Measurements from ENCODE around the gene ANKRD40.
"Not testable (repeated sequence)": the region's sequence is repeated elsewhere in the genome, so short reads cannot be mapped to it uniquely, and the experiment has no call there.

Gene ANKRD40

GRCh38 chr17:50686494-50687199 lies 21.1 kb downstream of the ANKRD40 start:
- ATAC-seq (replicated peaks) (no peak), DNase-seq (no peak)
- Mint-ChIP-seq H3K27me3 (peaks cover 13 to 15% of the 10 kb centered on the region in 2 donors), H3K27ac (no peak overlapping the region), H3K4me3 (no peak overlapping the region), H3K36me3 (peaks cover 0 to 3% of the 10 kb centered on the region in 2 donors), H3K9me3 (no peaks in the 10 kb centered on the region), H3K4me1 (no peaks in the 10 kb centered on the region)

GRCh38 chr17:50685691-50686493 lies 21.8 kb downstream of the ANKRD40 start:
- Mint-ChIP-seq H3K27me3 (peaks cover 20 to 22% of the 10 kb centered on the region in 2 donors), H3K4me1 (peaks cover 5% of the 10 kb centered on the region in 2 donors), H3K27ac (no peak overlapping the region), H3K4me3 (no peak overlapping the region), H3K9me3 (no peaks in the 10 kb centered on the region), H3K36me3 (peaks cover 0 to 3% of the 10 kb centered on the region in 2 donors)
- DNase-seq (no peak), ATAC-seq (replicated peaks) (no peak)

- Mint-ChIP-seq H3K4me3 (no peak overlapping the region), H3K4me1 (peaks cover 5% of the 10 kb centered on the region in 2 donors), H3K27me3 (peaks cover 26 to 27% of the 10 kb centered on the region in 2 donors), H3K27ac (no peak overlapping the region), H3K36me3 (peaks cover 0 to 3% of the 10 kb centered on the region in 2 donors), H3K9me3 (no peaks in the 10 kb centered on the region)
- DNase-seq (no peak), ATAC-seq (replicated peaks) (no peak)
Measured at GRCh38 chr17:50685334-50685665, 22.4 kb downstream of the ANKRD40 start.

GRCh38 chr17:50684612-50685333 lies 22.9 kb downstream of the ANKRD40 start:
- no peak for ATAC-seq (replicated peaks)
- Mint-ChIP-seq H3K4me1 (peaks cover 5% of the 10 kb centered on the region in 2 donors), H3K9me3 (no peaks in the 10 kb centered on the region), H3K27me3 (peaks cover 31 to 32% of the 10 kb centered on the region in 2 donors), H3K27ac (no peak overlapping the region), H3K36me3 (peaks cover 0 to 1% of the 10 kb centered on the region in 2 donors), H3K4me3 (no peak overlapping the region)
- DNase-seq = no peak

GRCh38 chr17:50684288-50684611 lies 23.5 kb downstream of the ANKRD40 start:
- H3K4me3 Mint-ChIP-seq = no peak overlapping the region

GRCh38 chr17:50683434-50684287 lies 24.1 kb downstream of the ANKRD40 start:
- H3K9me3 Mint-ChIP-seq = no peaks in the 10 kb centered on the region
- H3K4me3 Mint-ChIP-seq = no peak overlapping the region
- peaks cover 35 to 40% of the 10 kb centered on the region in 2 donors for H3K27me3 Mint-ChIP-seq
- peaks cover 5% of the 10 kb centered on the region in 2 donors for H3K4me1 Mint-ChIP-seq
- DNase-seq (no peak), ATAC-seq (replicated peaks) (no peak)
- no peaks in the 10 kb centered on the region for H3K36me3 Mint-ChIP-seq
- H3K27ac Mint-ChIP-seq = no peak overlapping the region

More at GRCh38 chr17:50684288-50684611, 23.5 kb downstream of the ANKRD40 start:
- Mint-ChIP-seq H3K36me3 (no peaks in the 10 kb centered on the region), H3K27ac (no peak overlapping the region), H3K9me3 (no peaks in the 10 kb centered on the region), H3K4me1 (peaks cover 5% of the 10 kb centered on the region in 2 donors), H3K27me3 (peaks cover 35 to 37% of the 10 kb centered on the region in 2 donors)
- no peak for DNase-seq
- ATAC-seq (replicated peaks) = no peak

- ATAC-seq (replicated peaks) (no peak), DNase-seq (no peak)
- Mint-ChIP-seq H3K27ac (no peak overlapping the region), H3K36me3 (no peaks in the 10 kb centered on the region), H3K4me1 (peaks cover 5% of the 10 kb centered on the region in 2 donors), H3K9me3 (no peaks in the 10 kb centered on the region), H3K27me3 (peaks cover 35 to 45% of the 10 kb centered on the region in 2 donors), H3K4me3 (no peak overlapping the region)
Measured at GRCh38 chr17:50682938-50683337, 24.8 kb downstream of the ANKRD40 start.

- no peaks in the 10 kb centered on the region for H3K36me3 Mint-ChIP-seq
- H3K4me1 Mint-ChIP-seq = peaks cover 5% of the 10 kb centered on the region in 2 donors
- DNase-seq (no peak), ATAC-seq (replicated peaks) (no peak)
- H3K27me3 Mint-ChIP-seq = peaks cover 35 to 50% of the 10 kb centered on the region in 2 donors
- H3K9me3 Mint-ChIP-seq = no peaks in the 10 kb centered on the region
- H3K4me3 Mint-ChIP-seq = no peak overlapping the region
- no peak overlapping the region for H3K27ac Mint-ChIP-seq
Measured at GRCh38 chr17:50682441-50682840, 25.3 kb downstream of the ANKRD40 start.

GRCh38 chr17:50681263-50682200 lies 26.2 kb downstream of the ANKRD40 start:
- H3K27me3 Mint-ChIP-seq = peaks cover 35 to 54% of the 10 kb centered on the region in 2 donors
- no peak for ATAC-seq (replicated peaks)
- H3K9me3 Mint-ChIP-seq = no peaks in the 10 kb centered on the region
- peak overlapping the region; percentile 60 for H3K27ac Mint-ChIP-seq
- H3K4me3 Mint-ChIP-seq = peak overlapping the region in 1 of 2 donors; percentile 1
- H3K4me1 Mint-ChIP-seq = peaks cover 5% of the 10 kb centered on the region in 2 donors
- no peak for DNase-seq
- H3K36me3 Mint-ChIP-seq = no peaks in the 10 kb centered on the region

- ATAC-seq (replicated peaks); H3K36me3 Mint-ChIP-seq; H3K27ac Mint-ChIP-seq; H3K9me3 Mint-ChIP-seq; DNase-seq; H3K4me1 Mint-ChIP-seq; H3K4me3 Mint-ChIP-seq: not testable (repeated sequence)
- peaks cover 35 to 54% of the 10 kb centered on the region in 2 donors for H3K27me3 Mint-ChIP-seq
Measured at GRCh38 chr17:50680543-50681262, 27.0 kb downstream of the ANKRD40 start.

GRCh38 chr17:50680126-50680525 lies 27.6 kb downstream of the ANKRD40 start:
- peaks cover 5% of the 10 kb centered on the region in 2 donors for H3K4me1 Mint-ChIP-seq
- ATAC-seq (replicated peaks) (no peak), DNase-seq (no peak)
- H3K4me3 Mint-ChIP-seq = no peak overlapping the region
- H3K9me3 Mint-ChIP-seq = no peaks in the 10 kb centered on the region
- peaks cover 35 to 54% of the 10 kb centered on the region in 2 donors for H3K27me3 Mint-ChIP-seq
- H3K36me3 Mint-ChIP-seq = no peaks in the 10 kb centered on the region
- H3K27ac Mint-ChIP-seq = no peak overlapping the region

GRCh38 chr17:50679008-50679544 lies 28.6 kb downstream of the ANKRD40 start:
- Mint-ChIP-seq H3K27me3 (peaks cover 41 to 54% of the 10 kb centered on the region in 2 donors), H3K27ac (no peak overlapping the region), H3K36me3 (no peaks in the 10 kb centered on the region), H3K4me1 (peaks cover 5% of the 10 kb centered on the region in 2 donors), H3K4me3 (no peak overlapping the region), H3K9me3 (no peaks in the 10 kb centered on the region)
- ATAC-seq (replicated peaks) (no peak), DNase-seq (no peak)
